GM19468 (cell line): ENCODE results near the gene TMEM266.

ENCODE experiments used
- ATAC-seq: cut with Tn5 transposase; IDR thresholded peaks from one replicate; pipeline ENCODE4 v1.9.1; 2021; ENCODE audit warnings: mild to moderate bottlenecking, moderate library complexity, moderate number of reproducible peaks; ENCODE audit not compliant: unreplicated experiment; ENCODE audit errors: extremely low read depth

The TMEM266 gene

GRCh38 chr15:76117181-76117580 lies 57.4 kb downstream of the TMEM266 start:
- ATAC-seq = no peak

- no peak for ATAC-seq
Observed at GRCh38 chr15:76118767-76119166, 59.0 kb downstream of the TMEM266 start.

- no peak for ATAC-seq
Observed at GRCh38 chr15:76123031-76123430, 63.2 kb downstream of the TMEM266 start.

- ATAC-seq = no peak
Observed at GRCh38 chr15:76127169-76127568, 67.4 kb downstream of the TMEM266 start.

- ATAC-seq = no peak
Observed at GRCh38 chr15:76127880-76128279, 68.1 kb downstream of the TMEM266 start.

GRCh38 chr15:76134537-76134936 lies 74.8 kb downstream of the TMEM266 start:
- no peak for ATAC-seq

- ATAC-seq = no peak
Observed at GRCh38 chr15:76135516-76135915, 75.7 kb downstream of the TMEM266 start.

GRCh38 chr15:76138436-76138835 lies 78.7 kb downstream of the TMEM266 start:
- ATAC-seq = no peak

- no peak for ATAC-seq
Observed at GRCh38 chr15:76139368-76140073, 79.7 kb downstream of the TMEM266 start.

- no peak for ATAC-seq
Observed at GRCh38 chr15:76140074-76140464, 80.3 kb downstream of the TMEM266 start.

GRCh38 chr15:76146812-76147211 lies 87.0 kb downstream of the TMEM266 start:
- no peak for ATAC-seq

GRCh38 chr15:76147906-76148570 lies 88.3 kb downstream of the TMEM266 start:
- no peak for ATAC-seq

GRCh38 chr15:76149291-76149915 lies 89.6 kb downstream of the TMEM266 start:
- ATAC-seq = no peak

GRCh38 chr15:76150513-76150912 lies 90.7 kb downstream of the TMEM266 start:
- ATAC-seq = no peak

GRCh38 chr15:76150971-76151598 lies 91.3 kb downstream of the TMEM266 start:
- ATAC-seq = peak; percentile 64

- no peak for ATAC-seq
Observed at GRCh38 chr15:76151599-76151974, 91.8 kb downstream of the TMEM266 start.

GRCh38 chr15:76152197-76152596 lies 92.4 kb downstream of the TMEM266 start:
- ATAC-seq = no peak

- no peak for ATAC-seq
Observed at GRCh38 chr15:76153241-76154197, 93.7 kb downstream of the TMEM266 start.

GRCh38 chr15:76155731-76156130 lies 95.9 kb downstream of the TMEM266 start:
- ATAC-seq = no peak

GRCh38 chr15:76158226-76158625 lies 98.4 kb downstream of the TMEM266 start:
- no peak for ATAC-seq
